Islet precursor cell (in vitro differentiated cells): ENCODE results near the gene TNFAIP3.
"Not testable (repeated sequence)": the region's sequence is repeated elsewhere in the genome, so short reads cannot be mapped to it uniquely, and the experiment has no call there.

Experiments
- DNase-seq: peaks from one replicate; pipeline ENCODE4 v3.0.0-alpha.2; 2018

TNFAIP3 gene

GRCh38 chr6:137879885-137880745, 13.1 kb downstream of the TNFAIP3 start:
- DNase-seq, result no peak

- no peak for DNase-seq
Measured at GRCh38 chr6:137880746-137881521, 13.9 kb downstream of the TNFAIP3 start.

GRCh38 chr6:137881522-137881886, 14.4 kb downstream of the TNFAIP3 start:
- DNase-seq, result no peak

GRCh38 chr6:137882225-137882961, 15.3 kb downstream of the TNFAIP3 start:
- DNase-seq, result no peak

GRCh38 chr6:137883400-137884148, 16.5 kb downstream of the TNFAIP3 start:
- DNase-seq, result peak; percentile 27

GRCh38 chr6:137884149-137884909, 17.3 kb downstream of the TNFAIP3 start:
- no peak for DNase-seq

GRCh38 chr6:137884910-137885229, 17.8 kb downstream of the TNFAIP3 start:
- not testable (repeated sequence) for DNase-seq

- DNase-seq, result not testable (repeated sequence)
Measured at GRCh38 chr6:137886226-137886625, 19.2 kb downstream of the TNFAIP3 start.

- DNase-seq, result no peak
Measured at GRCh38 chr6:137890983-137891537, 24.0 kb downstream of the TNFAIP3 start.

- no peak for DNase-seq
Measured at GRCh38 chr6:137892271-137892708, 25.2 kb downstream of the TNFAIP3 start.

GRCh38 chr6:137893181-137893580, 26.1 kb downstream of the TNFAIP3 start:
- DNase-seq, result no peak

- no peak for DNase-seq
Measured at GRCh38 chr6:137893726-137894125, 26.7 kb downstream of the TNFAIP3 start.

- not testable (repeated sequence) for DNase-seq
Measured at GRCh38 chr6:137894378-137894777, 27.3 kb downstream of the TNFAIP3 start.

GRCh38 chr6:137894779-137895385, 27.8 kb downstream of the TNFAIP3 start:
- no peak for DNase-seq

GRCh38 chr6:137896647-137897046, 29.6 kb downstream of the TNFAIP3 start:
- DNase-seq, result no peak

GRCh38 chr6:137900815-137901214, 33.8 kb downstream of the TNFAIP3 start:
- no peak for DNase-seq

GRCh38 chr6:137901454-137901853, 34.4 kb downstream of the TNFAIP3 start:
- DNase-seq, result no peak

GRCh38 chr6:137902699-137903098, 35.6 kb downstream of the TNFAIP3 start:
- no peak for DNase-seq

GRCh38 chr6:137903274-137903932, 36.3 kb downstream of the TNFAIP3 start:
- DNase-seq, result no peak
